HL-60 (cell line): ENCODE results near the gene TBCE.
"Not testable (repeated sequence)": the region's sequence is repeated elsewhere in the genome, so short reads cannot be mapped to it uniquely, and the experiment has no call there.

Experiments used
- DNase-seq, 2 experiments: peaks; one replicate each; pipeline ENCODE4 v3.0.0-alpha.2; 2010 to 2020; ENCODE audit warnings: low read depth in 1 of 2, low spot score in 1 of 2
- H3K27ac ChIP-seq: fragments of 250-450 bp; sonication (Bioruptor Pico); replicated peaks from 2 replicates; pipeline ENCODE4 v1.5.1; 2020; ENCODE audit warnings: mild to moderate bottlenecking, moderate library complexity
- H3K27me3 ChIP-seq: fragments of 250-450 bp; sonication (Bioruptor Pico); 2 replicates; pipeline ENCODE4 v1.5.1; 2021; ENCODE audit warnings: mild to moderate bottlenecking, moderate library complexity; ENCODE audit not compliant: insufficient read depth, poor library complexity, severe bottlenecking
- H3K4me3 ChIP-seq: replicated peaks from 2 replicates; pipeline ENCODE4 v1.5.1; 2011; ENCODE audit warnings: mild to moderate bottlenecking, control low read depth, low read length; ENCODE audit not compliant: insufficient read depth
- CTCF ChIP-seq: IDR thresholded peaks from one replicate; pipeline ENCODE4 v1.5.1; 2011; ENCODE audit warnings: low read length, control low read depth, inconsistent platforms; ENCODE audit not compliant: insufficient read depth
- GABPA ChIP-seq: IDR thresholded peaks from 2 replicates; pipeline ENCODE4 v1.6.1; 2012; ENCODE audit warnings: low read depth
- POLR2AphosphoS5 ChIP-seq: IDR thresholded peaks from 2 replicates; pipeline ENCODE4 v1.6.1; 2012; ENCODE audit warnings: low read depth
- SPI1 ChIP-seq: IDR thresholded peaks from 2 replicates; pipeline ENCODE4 v1.6.1; 2012; ENCODE audit warnings: low read depth, mild to moderate bottlenecking, borderline replicate concordance
- TF ChIP-seq, protein P1 (sequence below): IDR thresholded peaks from 2 replicates; pipeline ENCODE4 v1.6.1; 2012; ENCODE audit warnings: low read depth; ENCODE audit not compliant: insufficient replicate concordance

TBCE gene

DNA sequence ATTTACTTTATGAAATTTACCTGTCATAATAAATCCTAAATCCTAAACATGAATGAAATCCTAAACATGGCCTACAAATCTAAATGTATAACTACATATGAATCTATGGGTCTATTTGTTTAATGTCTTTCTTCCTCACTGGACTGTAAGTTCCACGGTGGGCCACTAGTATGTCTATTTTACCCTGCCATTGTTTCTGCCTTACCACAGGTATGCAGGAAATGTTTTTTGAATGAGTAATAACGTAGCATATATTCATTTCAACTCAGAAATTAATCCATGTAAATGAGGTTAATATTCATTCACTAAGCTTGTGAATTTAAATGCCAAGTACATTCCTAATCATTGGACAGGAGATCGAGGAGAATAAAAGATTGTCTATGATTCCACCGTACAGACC lies 101.7 kb downstream of the TBCE start:
- no peak for DNase-seq
- TF ChIP-seq, protein P1, sequence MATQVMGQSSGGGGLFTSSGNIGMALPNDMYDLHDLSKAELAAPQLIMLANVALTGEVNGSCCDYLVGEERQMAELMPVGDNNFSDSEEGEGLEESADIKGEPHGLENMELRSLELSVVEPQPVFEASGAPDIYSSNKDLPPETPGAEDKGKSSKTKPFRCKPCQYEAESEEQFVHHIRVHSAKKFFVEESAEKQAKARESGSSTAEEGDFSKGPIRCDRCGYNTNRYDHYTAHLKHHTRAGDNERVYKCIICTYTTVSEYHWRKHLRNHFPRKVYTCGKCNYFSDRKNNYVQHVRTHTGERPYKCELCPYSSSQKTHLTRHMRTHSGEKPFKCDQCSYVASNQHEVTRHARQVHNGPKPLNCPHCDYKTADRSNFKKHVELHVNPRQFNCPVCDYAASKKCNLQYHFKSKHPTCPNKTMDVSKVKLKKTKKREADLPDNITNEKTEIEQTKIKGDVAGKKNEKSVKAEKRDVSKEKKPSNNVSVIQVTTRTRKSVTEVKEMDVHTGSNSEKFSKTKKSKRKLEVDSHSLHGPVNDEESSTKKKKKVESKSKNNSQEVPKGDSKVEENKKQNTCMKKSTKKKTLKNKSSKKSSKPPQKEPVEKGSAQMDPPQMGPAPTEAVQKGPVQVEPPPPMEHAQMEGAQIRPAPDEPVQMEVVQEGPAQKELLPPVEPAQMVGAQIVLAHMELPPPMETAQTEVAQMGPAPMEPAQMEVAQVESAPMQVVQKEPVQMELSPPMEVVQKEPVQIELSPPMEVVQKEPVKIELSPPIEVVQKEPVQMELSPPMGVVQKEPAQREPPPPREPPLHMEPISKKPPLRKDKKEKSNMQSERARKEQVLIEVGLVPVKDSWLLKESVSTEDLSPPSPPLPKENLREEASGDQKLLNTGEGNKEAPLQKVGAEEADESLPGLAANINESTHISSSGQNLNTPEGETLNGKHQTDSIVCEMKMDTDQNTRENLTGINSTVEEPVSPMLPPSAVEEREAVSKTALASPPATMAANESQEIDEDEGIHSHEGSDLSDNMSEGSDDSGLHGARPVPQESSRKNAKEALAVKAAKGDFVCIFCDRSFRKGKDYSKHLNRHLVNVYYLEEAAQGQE = no peak
- TF ChIP-seq SPI1 = no peak
- TF ChIP-seq GABPA = no peak
- no peak for TF ChIP-seq CTCF
- TF ChIP-seq POLR2AphosphoS5 = no peak
- no peak overlapping the region for H3K4me3 ChIP-seq
- no peaks in the 10 kb centered on the region for H3K27me3 ChIP-seq
- H3K27ac ChIP-seq = no peak overlapping the region

DNA sequence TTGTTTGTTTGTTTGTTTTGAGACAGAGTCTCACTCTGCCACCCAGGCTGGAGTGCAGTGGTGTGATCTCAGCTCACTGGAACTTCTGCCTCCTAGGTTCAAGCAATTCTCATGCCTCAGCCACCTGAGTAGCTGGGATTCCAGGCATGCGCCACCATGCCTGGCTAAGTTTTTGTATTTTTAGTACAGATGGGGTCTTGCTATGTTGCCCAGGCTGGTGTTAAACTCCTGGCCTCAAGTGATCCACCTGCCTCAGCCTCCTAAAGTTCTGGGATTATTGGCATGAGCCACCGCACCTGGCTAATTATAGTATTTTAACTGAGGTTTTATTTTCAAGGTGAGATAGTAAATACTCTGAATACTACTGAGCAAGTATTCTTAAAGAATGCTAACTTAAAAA lies 102.7 kb downstream of the TBCE start:
- H3K27ac ChIP-seq, H3K4me3 ChIP-seq, H3K27me3 ChIP-seq, DNase-seq: not testable (repeated sequence)

GRCh38 chr1:235470741-235471439 lies 103.7 kb downstream of the TBCE start:
- H3K27me3 ChIP-seq = no peaks in the 10 kb centered on the region
- no peak overlapping the region for H3K4me3 ChIP-seq
- DNase-seq = no peak
- no peak overlapping the region for H3K27ac ChIP-seq
- no peak for TF ChIP-seq CTCF
- TF ChIP-seq POLR2AphosphoS5 = no peak
- TF ChIP-seq, protein P1 = no peak
- no peak for TF ChIP-seq SPI1
- no peak for TF ChIP-seq GABPA

GRCh38 chr1:235473806-235474205 lies 106.6 kb downstream of the TBCE start:
- no peak overlapping the region for H3K27ac ChIP-seq
- no peak for DNase-seq
- no peaks in the 10 kb centered on the region for H3K27me3 ChIP-seq
- TF ChIP-seq CTCF = no peak
- TF ChIP-seq GABPA = no peak
- no peak for TF ChIP-seq POLR2AphosphoS5
- TF ChIP-seq, protein P1 = no peak
- no peak for TF ChIP-seq SPI1
- H3K4me3 ChIP-seq = no peak overlapping the region
